ENCODE measurements around the gene SCLY. TPM values are rescaled to one million over a fixed set of nuclear protein-coding genes. Genes with fewer than 3 reads are reported as not detected.

The SCLY gene
- polyA plus RNA-seq, 2 of the 4 experiments (the other 2 are of a cell fraction) = 19.0 to 28.3 TPM

- Histone ChIP-seq H3K4me1 (no peaks in the 10 kb centered on the region), H3K4me2 (no peak overlapping the region), H3K9me3 (no peaks in the 10 kb centered on the region), H3K27ac (no peak overlapping the region), H3K4me3 (no peak overlapping the region)
- DNase-seq (ENCODE audit: low read depth in 1 of 2, low spot score in 1 of 2) = no peak
- no peak for FAIRE-seq
- CTCF ChIA-PET = interaction anchor here (1.1 to 1.2 kb wide), 2 partner anchors 120 to 122 kb away, joined by 3 read pairs; no protein-coding TSS in a partner anchor
- ATAC-seq = no peak
- 90% methylated on average over 6 of the region's 6 CpGs for WGBS (ENCODE audit: missing lambda C conversion rate)
- no peak for TF ChIP-seq FOSB (CRISPR knock-in tag; IDR thresholded peaks at IDR 0.05)
- no peak for TF ChIP-seq RFX5 (IDR thresholded peaks at IDR 0.05)
- TF ChIP-seq TP53 (CRISPR knock-in tag; IDR thresholded peaks at IDR 0.05) = no peak
- no peak for TF ChIP-seq ZSCAN20 (CRISPR knock-in tag; IDR thresholded peaks at IDR 0.05)
- no peak for TF ChIP-seq NFE2L2 (conservative IDR thresholded peaks at IDR 0.05; ENCODE audit: low read length)
- TF ChIP-seq USF2 (IDR thresholded peaks at IDR 0.05) = no peak
- no peak for TF ChIP-seq HDAC2 (IDR thresholded peaks at IDR 0.05)
- TF ChIP-seq ZFP36 (IDR thresholded peaks at IDR 0.05; ENCODE audit: borderline replicate concordance, partially characterized antibody) = no peak
- no peak for TF ChIP-seq JUN (IDR thresholded peaks at IDR 0.05)
- no peak for TF ChIP-seq RCOR1 (IDR thresholded peaks at IDR 0.05; ENCODE audit: low read depth, low read length)
- TF ChIP-seq TFCP2L1 (CRISPR knock-in tag; IDR thresholded peaks at IDR 0.05) = no peak
- no peak for TF ChIP-seq CHD2 (IDR thresholded peaks at IDR 0.05; ENCODE audit: low read length, partially characterized antibody)
- TF ChIP-seq CHD4 (IDR thresholded peaks at IDR 0.05; ENCODE audit: borderline replicate concordance) = no peak
- no peak for TF ChIP-seq KDM1A (IDR thresholded peaks at IDR 0.05; ENCODE audit: low read depth)
- no peak for TF ChIP-seq HEYL (CRISPR knock-in tag; IDR thresholded peaks at IDR 0.05)
- TF ChIP-seq, protein P1, sequence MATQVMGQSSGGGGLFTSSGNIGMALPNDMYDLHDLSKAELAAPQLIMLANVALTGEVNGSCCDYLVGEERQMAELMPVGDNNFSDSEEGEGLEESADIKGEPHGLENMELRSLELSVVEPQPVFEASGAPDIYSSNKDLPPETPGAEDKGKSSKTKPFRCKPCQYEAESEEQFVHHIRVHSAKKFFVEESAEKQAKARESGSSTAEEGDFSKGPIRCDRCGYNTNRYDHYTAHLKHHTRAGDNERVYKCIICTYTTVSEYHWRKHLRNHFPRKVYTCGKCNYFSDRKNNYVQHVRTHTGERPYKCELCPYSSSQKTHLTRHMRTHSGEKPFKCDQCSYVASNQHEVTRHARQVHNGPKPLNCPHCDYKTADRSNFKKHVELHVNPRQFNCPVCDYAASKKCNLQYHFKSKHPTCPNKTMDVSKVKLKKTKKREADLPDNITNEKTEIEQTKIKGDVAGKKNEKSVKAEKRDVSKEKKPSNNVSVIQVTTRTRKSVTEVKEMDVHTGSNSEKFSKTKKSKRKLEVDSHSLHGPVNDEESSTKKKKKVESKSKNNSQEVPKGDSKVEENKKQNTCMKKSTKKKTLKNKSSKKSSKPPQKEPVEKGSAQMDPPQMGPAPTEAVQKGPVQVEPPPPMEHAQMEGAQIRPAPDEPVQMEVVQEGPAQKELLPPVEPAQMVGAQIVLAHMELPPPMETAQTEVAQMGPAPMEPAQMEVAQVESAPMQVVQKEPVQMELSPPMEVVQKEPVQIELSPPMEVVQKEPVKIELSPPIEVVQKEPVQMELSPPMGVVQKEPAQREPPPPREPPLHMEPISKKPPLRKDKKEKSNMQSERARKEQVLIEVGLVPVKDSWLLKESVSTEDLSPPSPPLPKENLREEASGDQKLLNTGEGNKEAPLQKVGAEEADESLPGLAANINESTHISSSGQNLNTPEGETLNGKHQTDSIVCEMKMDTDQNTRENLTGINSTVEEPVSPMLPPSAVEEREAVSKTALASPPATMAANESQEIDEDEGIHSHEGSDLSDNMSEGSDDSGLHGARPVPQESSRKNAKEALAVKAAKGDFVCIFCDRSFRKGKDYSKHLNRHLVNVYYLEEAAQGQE (IDR thresholded peaks at IDR 0.05) = no peak
- POLR2A ChIA-PET = no interaction called here
Measured at GRCh38 chr2:238039151-238039550, 21.6 kb upstream of the SCLY start.

DNA sequence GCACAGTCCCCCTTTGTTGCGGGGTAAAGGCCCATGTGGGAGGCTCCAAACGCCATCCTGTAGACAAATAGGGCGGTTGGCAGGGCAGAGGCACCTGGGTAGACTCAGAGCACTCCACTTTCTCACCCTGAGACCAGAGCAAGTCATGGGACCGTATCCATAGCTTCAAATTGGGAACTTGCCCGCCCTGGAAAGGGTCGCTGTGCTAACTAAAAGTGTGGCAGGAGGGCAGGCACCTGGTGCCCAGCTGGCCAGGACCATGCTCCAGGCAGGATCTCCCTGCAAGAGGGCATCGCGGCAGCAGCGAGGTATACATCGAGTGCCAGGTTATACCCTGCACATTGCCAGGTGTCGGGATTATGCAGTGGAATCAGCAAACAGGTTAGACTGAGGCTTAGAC lies 20.8 kb upstream of the SCLY start:
- ChIA-PET POLR2A (no interaction called here), CTCF (interaction anchor here (0.8 to 1.2 kb wide), 3 partner anchors 10 to 123 kb away, joined by 3 read pairs; no protein-coding TSS in a partner anchor)
- no peak overlapping the region for H3K4me2 ChIP-seq
- 96% methylated on average over 11 of the region's 11 CpGs for WGBS (ENCODE audit: missing lambda C conversion rate)
- no peak for DNase-seq (ENCODE audit: low read depth in 1 of 2, low spot score in 1 of 2)
- H3K4me3 ChIP-seq = no peak overlapping the region
- no peak for FAIRE-seq
- no peak overlapping the region for H3K27ac ChIP-seq
- TF ChIP-seq ZNF302 (CRISPR knock-in tag; IDR thresholded peaks at IDR 0.05) (no peak), PHF8 (IDR thresholded peaks at IDR 0.05; ENCODE audit: borderline replicate concordance, low read depth) (no peak), JUNB (IDR thresholded peaks at IDR 0.05) (no peak), CBX8 (IDR thresholded peaks at IDR 0.05) (no peak), POLR2AphosphoS2 (conservative IDR thresholded peaks at IDR 0.05; ENCODE audit: low read length) (no peak), HDAC2 (IDR thresholded peaks at IDR 0.05) (no peak), SMC3 (IDR thresholded peaks at IDR 0.05) (no peak), HEYL (CRISPR knock-in tag; IDR thresholded peaks at IDR 0.05) (no peak), POLR2A (IDR thresholded peaks at IDR 0.05; ENCODE audit: low read length) (no peak), FOSL2 (IDR thresholded peaks at IDR 0.05) (no peak), FOSL2 (CRISPR knock-in tag; IDR thresholded peaks at IDR 0.05) (no peak), BHLHE40 (IDR thresholded peaks at IDR 0.05; ENCODE audit: low read depth, low read length) (no peak)
- TF ChIP-seq, protein P2, sequence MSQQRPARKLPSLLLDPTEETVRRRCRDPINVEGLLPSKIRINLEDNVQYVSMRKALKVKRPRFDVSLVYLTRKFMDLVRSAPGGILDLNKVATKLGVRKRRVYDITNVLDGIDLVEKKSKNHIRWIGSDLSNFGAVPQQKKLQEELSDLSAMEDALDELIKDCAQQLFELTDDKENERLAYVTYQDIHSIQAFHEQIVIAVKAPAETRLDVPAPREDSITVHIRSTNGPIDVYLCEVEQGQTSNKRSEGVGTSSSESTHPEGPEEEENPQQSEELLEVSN (IDR thresholded peaks at IDR 0.05; ENCODE audit: borderline replicate concordance, low read depth) = no peak
- no peak; a peak in 1 of 6 replicates for ATAC-seq
- H3K4me1 ChIP-seq = no peaks in the 10 kb centered on the region
- H3K9me3 ChIP-seq = no peaks in the 10 kb centered on the region
